Endothelial cell of umbilical vein (primary cell): ENCODE measurements around the gene CEP350. TPM values are rescaled to one million over a fixed set of nuclear protein-coding genes. Genes with fewer than 3 reads are reported as not detected.

Experiments
- BruUV-seq: library from RNA; stranded (reverse); fragments of 400-500 nt; replicated peaks from 2 replicates; lab custom pipeline; 2021; lab: Mats Ljungman, UMichigan
- CTCF ChIA-PET: fragments of 300-600, 350-600 bp; sonication (Branson Sonifier 250); formaldehyde crosslinking; loops from one replicate; lab custom pipeline; 2021; ENCODE audit warnings: antibody characterized with exemption, inconsistent platforms; lab: Charles Lee
- POLR2A ChIA-PET: fragments of 300-600, 350-600 bp; sonication (Branson Sonifier 250); formaldehyde crosslinking; loops from one replicate; lab custom pipeline; 2021; ENCODE audit warnings: antibody characterized with exemption, inconsistent platforms; lab: Charles Lee
- DNase-seq: peaks from one replicate; pipeline ENCODE4 v3.0.0-alpha.2; 2011; ENCODE audit warnings: low read depth, low spot score
- FAIRE-seq: peaks from 2 replicates; lab custom pipeline; 2011; peaks lifted over from hg19 to GRCh38; lab: Jason Lieb, UNC
- H2AFZ ChIP-seq: 2 replicates; pipeline ENCODE4 v1.6.0; 2012; ENCODE audit warnings: low read depth, low read length, control low read depth, inconsistent platforms
- H3K27ac ChIP-seq: 2 replicates; pipeline ENCODE4 v1.5.1; 2011; ENCODE audit warnings: low read depth, mild to moderate bottlenecking, control low read depth, low read length, moderate library complexity; ENCODE audit not compliant: insufficient read depth
- H3K27me3 ChIP-seq, 2 experiments: 2 replicates each; pipeline versions ENCODE4 v1.6.0 to v1.6.1; 2011; ENCODE audit warnings: low read length in 2 of 2, mixed read lengths in 1 of 2; ENCODE audit not compliant: control insufficient read depth in 2 of 2, insufficient read depth in 2 of 2
- H3K36me3 ChIP-seq, 2 experiments: 2 replicates in 1 of 2; 3 replicates in 1 of 2; pipeline ENCODE4 v1.5.1; 2011; ENCODE audit warnings: low read length in 2 of 2, mild to moderate bottlenecking in 1 of 2, moderate library complexity in 1 of 2; ENCODE audit not compliant: control insufficient read depth in 2 of 2, insufficient read depth in 2 of 2; ENCODE audit errors: extremely low read depth in 1 of 2
- H3K4me1 ChIP-seq: 3 replicates; pipeline ENCODE4 v1.5.1; 2011; ENCODE audit warnings: mild to moderate bottlenecking, low read length; ENCODE audit not compliant: control insufficient read depth, insufficient read depth; ENCODE audit errors: extremely low read depth
- H3K4me2 ChIP-seq: 2 replicates; pipeline ENCODE4 v1.6.1; 2011; ENCODE audit warnings: low read length, control low read depth, mixed read lengths; ENCODE audit not compliant: insufficient read depth
- H3K4me3 ChIP-seq, 3 experiments: fragments of 200-600 bp in 1 of 3; sonication (generic), shearing (Covaris generic) in 1 of 3; replicated peaks in 1 of 3; 2 replicates each; pipeline ENCODE4 v1.5.1; 2011 to 2016; ENCODE audit warnings: control low read depth in 3 of 3, low read length in 3 of 3, mild to moderate bottlenecking in 2 of 3, inconsistent platforms in 1 of 3, low read depth in 1 of 3, moderate library complexity in 1 of 3; ENCODE audit not compliant: insufficient read depth in 1 of 3
- H3K79me2 ChIP-seq: 2 replicates; pipeline ENCODE4 v1.6.0; 2012; ENCODE audit warnings: low read length, inconsistent platforms; ENCODE audit not compliant: control insufficient read depth, insufficient read depth
- H3K9ac ChIP-seq: replicated peaks from 2 replicates; pipeline ENCODE3; 2011; ENCODE audit warnings: low read length, control low read depth; ENCODE audit not compliant: insufficient read depth; ENCODE audit errors: extremely low read depth
- H3K9me1 ChIP-seq: replicated peaks from 3 replicates; pipeline ENCODE4 v1.6.0; 2011; ENCODE audit warnings: mild to moderate bottlenecking, low read length; ENCODE audit not compliant: control insufficient read depth, insufficient read depth; ENCODE audit errors: extremely low read depth
- H3K9me3 ChIP-seq: replicated peaks from 2 replicates; pipeline ENCODE4 v1.5.1; 2012; ENCODE audit warnings: low read length, inconsistent platforms; ENCODE audit not compliant: control insufficient read depth, insufficient read depth
- H4K20me1 ChIP-seq: replicated peaks from 2 replicates; pipeline ENCODE3; 2011; ENCODE audit warnings: mild to moderate bottlenecking, low read length; ENCODE audit not compliant: control insufficient read depth, insufficient read depth; ENCODE audit errors: extremely low read depth
- EZH2 ChIP-seq: IDR thresholded peaks from 2 replicates; pipeline ENCODE4 v1.6.1; 2012; ENCODE audit warnings: borderline replicate concordance, low read depth, mild to moderate bottlenecking, moderate library complexity, low read length, inconsistent platforms; ENCODE audit not compliant: severe bottlenecking
- FOS ChIP-seq: IDR thresholded peaks from 2 replicates; pipeline ENCODE4 v1.6.1; 2011; ENCODE audit warnings: mild to moderate bottlenecking, low read length, moderate library complexity, borderline replicate concordance; ENCODE audit not compliant: insufficient read depth
- GATA2 ChIP-seq: IDR thresholded peaks from 2 replicates; pipeline ENCODE4 v1.7.0; 2011; ENCODE audit warnings: low read depth, mild to moderate bottlenecking, moderate library complexity, mixed read lengths, low read length; ENCODE audit not compliant: insufficient read length, insufficient read depth
- JUN ChIP-seq: IDR thresholded peaks from 2 replicates; pipeline ENCODE4 v1.6.1; 2011; ENCODE audit warnings: borderline replicate concordance, low read depth; ENCODE audit not compliant: insufficient read length, insufficient read depth
- MYC ChIP-seq: IDR thresholded peaks from one replicate; pipeline ENCODE4 v1.6.1; 2011; ENCODE audit warnings: mild to moderate bottlenecking, low read depth, low read length
- POLR2A ChIP-seq: IDR thresholded peaks from 2 replicates; pipeline ENCODE4 v1.6.1; 2012; ENCODE audit warnings: low read depth, mild to moderate bottlenecking, control low read depth, low read length
- POLR2AphosphoS5 ChIP-seq: IDR thresholded peaks from 2 replicates; pipeline ENCODE4 v1.6.1; 2012; ENCODE audit warnings: low read depth, mild to moderate bottlenecking, control low read depth, low read length, moderate library complexity; ENCODE audit not compliant: insufficient read depth
- dilution Hi-C: fragments of 300-500 bp; cut with MboI; formaldehyde crosslinking; loops from one replicate; pipeline ENCODE4 v1.15.0; 2019; ENCODE audit warnings: low sequenced_read_pairs; ENCODE audit not compliant: extremely low pct_ligation_motif_present
- intact Hi-C: fragments of 100-400 bp; cut with micrococcal nuclease; formaldehyde crosslinking; loops from one replicate; pipeline ENCODE4 v1.10.0; 2022
- polyA plus RNA-seq, 4 experiments: library from polyadenylated mRNA; depleted of rRNA in 3 of 4; stranded (reverse) in 3 of 4; unstranded in 1 of 4; fragments of >200 nt; gene quantifications; 2 replicates each; pipeline versions ENCODE4 v1.2.1 to v1.2.3, GENCODE V29; 2011 to 2012; ENCODE audit warnings: missing spikeins in 1 of 4
- total RNA-seq: library from RNA; stranded (reverse); gene quantifications from 2 replicates; pipeline ENCODE4 v1.2.3, GENCODE V29; 2021
- TF ChIP-seq, protein P1 (sequence below), 2 donors: IDR thresholded peaks; 1 replicate in 1 of 2; 2 replicates in 1 of 2; pipeline ENCODE4 v1.5.1; 2011; ENCODE audit warnings: low read length in 2 of 2, mild to moderate bottlenecking in 2 of 2, moderate library complexity in 2 of 2, control low read depth in 1 of 2, inconsistent platforms in 1 of 2, low read depth in 1 of 2; ENCODE audit not compliant: insufficient read depth in 1 of 2; ENCODE audit errors: extremely low read depth in 1 of 2
- TF ChIP-seq, protein P2 (sequence below): IDR thresholded peaks from 2 replicates; pipeline ENCODE4 v1.6.1; 2011; ENCODE audit not compliant: insufficient read depth, insufficient read length

CEP350 gene
- total and polyA plus RNA-seq, 2 donors (not counting 3 experiments of a cell fraction or from before 2014, with no cell fraction given) = 4.8 to 30.1 TPM

DNA sequence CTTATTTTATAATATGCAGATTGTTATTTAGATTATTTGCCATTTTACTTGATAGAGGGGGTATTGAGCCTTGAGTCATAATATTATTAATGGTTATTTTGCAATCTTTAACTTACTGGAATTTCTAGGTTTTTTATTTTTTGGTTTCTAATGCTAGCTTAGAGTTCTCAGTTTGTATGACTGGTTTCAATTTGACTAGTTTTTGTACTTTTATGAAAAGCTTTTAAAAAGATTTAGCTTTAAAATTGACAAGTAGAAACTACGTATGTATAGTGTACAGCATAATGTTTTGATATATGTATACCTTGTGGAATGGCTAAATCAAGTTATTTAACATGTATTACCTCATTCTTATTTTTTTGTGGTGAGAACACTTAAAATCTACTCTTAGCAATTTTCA, 41.5 kb downstream of the CEP350 start:
- intact Hi-C loops = no loop called here
- H3K27me3 ChIP-seq = no peaks in the 10 kb centered on the region
- FAIRE-seq (no peak), DNase-seq (no peak)
- peaks cover 0 to 4% of the 10 kb centered on the region in 2 experiments for H3K36me3 ChIP-seq
- H3K4me3 ChIP-seq = no peak overlapping the region
- TF ChIP-seq, protein P1, sequence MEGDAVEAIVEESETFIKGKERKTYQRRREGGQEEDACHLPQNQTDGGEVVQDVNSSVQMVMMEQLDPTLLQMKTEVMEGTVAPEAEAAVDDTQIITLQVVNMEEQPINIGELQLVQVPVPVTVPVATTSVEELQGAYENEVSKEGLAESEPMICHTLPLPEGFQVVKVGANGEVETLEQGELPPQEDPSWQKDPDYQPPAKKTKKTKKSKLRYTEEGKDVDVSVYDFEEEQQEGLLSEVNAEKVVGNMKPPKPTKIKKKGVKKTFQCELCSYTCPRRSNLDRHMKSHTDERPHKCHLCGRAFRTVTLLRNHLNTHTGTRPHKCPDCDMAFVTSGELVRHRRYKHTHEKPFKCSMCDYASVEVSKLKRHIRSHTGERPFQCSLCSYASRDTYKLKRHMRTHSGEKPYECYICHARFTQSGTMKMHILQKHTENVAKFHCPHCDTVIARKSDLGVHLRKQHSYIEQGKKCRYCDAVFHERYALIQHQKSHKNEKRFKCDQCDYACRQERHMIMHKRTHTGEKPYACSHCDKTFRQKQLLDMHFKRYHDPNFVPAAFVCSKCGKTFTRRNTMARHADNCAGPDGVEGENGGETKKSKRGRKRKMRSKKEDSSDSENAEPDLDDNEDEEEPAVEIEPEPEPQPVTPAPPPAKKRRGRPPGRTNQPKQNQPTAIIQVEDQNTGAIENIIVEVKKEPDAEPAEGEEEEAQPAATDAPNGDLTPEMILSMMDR (IDR thresholded peaks at IDR 0.05; ENCODE audit: extremely low read depth in 1 of 2, insufficient read depth in 1 of 2, low read depth in 1 of 2, low read length in 2 of 2) = no peak
- no peak for TF ChIP-seq FOS
- dilution Hi-C loops = no loop called here
- H3K4me1 ChIP-seq = no peaks in the 10 kb centered on the region
- no peaks in the 10 kb centered on the region for H3K9me3 ChIP-seq
- no peak overlapping the region for H2AFZ ChIP-seq
- BruUV-seq = no TSS peak
- POLR2A ChIA-PET = no interaction called here
- no peak overlapping the region for H3K4me2 ChIP-seq
- no peak overlapping the region for H3K27ac ChIP-seq
- H3K9me1 ChIP-seq = no peaks in the 10 kb centered on the region
- CTCF ChIA-PET = interaction anchor here (1.0 to 1.1 kb wide), 4 partner anchors 8 to 22 kb away, joined by 3 to 4 read pairs (median 3); no protein-coding TSS in a partner anchor
- H4K20me1 ChIP-seq = no peaks in the 10 kb centered on the region
- H3K79me2 ChIP-seq = no peaks in the 10 kb centered on the region
- no peak overlapping the region for H3K9ac ChIP-seq

DNA sequence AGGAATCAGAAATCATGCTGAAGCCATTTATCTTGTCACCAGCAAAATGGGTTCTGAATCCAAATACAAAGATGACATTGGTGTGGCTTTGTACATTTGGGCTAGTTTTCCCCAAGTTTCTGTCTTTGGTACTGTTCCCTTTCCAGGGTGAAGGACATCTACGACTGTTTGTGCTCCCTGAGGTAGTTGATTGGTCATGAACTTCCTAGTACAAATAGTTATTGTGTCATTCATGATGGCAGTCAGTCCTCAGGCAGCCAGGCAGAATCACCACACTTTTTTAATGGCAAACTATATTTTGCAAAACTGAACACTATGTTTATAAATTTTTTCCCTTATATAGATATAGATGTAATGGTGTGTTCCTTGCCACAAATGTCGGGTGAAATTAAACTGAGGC, 46.0 kb downstream of the CEP350 start:
- CTCF ChIA-PET = no interaction called here
- dilution Hi-C loops = no loop called here
- DNase-seq (no peak), FAIRE-seq (no peak)
- H3K4me1 ChIP-seq = no peaks in the 10 kb centered on the region
- H3K9ac ChIP-seq = no peak overlapping the region
- no TSS peak for BruUV-seq
- H3K4me2 ChIP-seq = no peak overlapping the region
- no peaks in the 10 kb centered on the region for H4K20me1 ChIP-seq
- H2AFZ ChIP-seq = no peak overlapping the region
- intact Hi-C loops = no loop called here
- H3K27me3 ChIP-seq = no peaks in the 10 kb centered on the region
- TF ChIP-seq, protein P2, sequence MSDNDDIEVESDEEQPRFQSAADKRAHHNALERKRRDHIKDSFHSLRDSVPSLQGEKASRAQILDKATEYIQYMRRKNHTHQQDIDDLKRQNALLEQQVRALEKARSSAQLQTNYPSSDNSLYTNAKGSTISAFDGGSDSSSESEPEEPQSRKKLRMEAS = no peak
- TF ChIP-seq MYC (no peak), JUN (no peak), FOS (no peak), GATA2 (no peak), POLR2AphosphoS5 (no peak), EZH2 (no peak), POLR2A (no peak)
- TF ChIP-seq, protein P1 (IDR thresholded peaks at IDR 0.05; ENCODE audit: extremely low read depth in 1 of 2, insufficient read depth in 1 of 2, low read depth in 1 of 2, low read length in 2 of 2) = no peak
- H3K79me2 ChIP-seq = no peaks in the 10 kb centered on the region
- H3K9me3 ChIP-seq = no peaks in the 10 kb centered on the region
- no peak overlapping the region for H3K27ac ChIP-seq
- POLR2A ChIA-PET = no interaction called here
- H3K9me1 ChIP-seq = no peaks in the 10 kb centered on the region
- peaks cover 0 to 4% of the 10 kb centered on the region in 2 experiments for H3K36me3 ChIP-seq
- H3K4me3 ChIP-seq = no peak overlapping the region
